Measurements from ENCODE around the gene SNX14.

GRCh38 chr6:85496009-85496579, 97.6 kb downstream of the SNX14 start:
- TF ChIP-seq CTCF (IDR thresholded peaks at IDR 0.05; ENCODE audit: insufficient read depth, low read length) (no peak), GABPA (IDR thresholded peaks at IDR 0.05; ENCODE audit: low read depth) (no peak), POLR2AphosphoS5 (IDR thresholded peaks at IDR 0.05; ENCODE audit: low read depth) (no peak), REST (IDR thresholded peaks at IDR 0.05; ENCODE audit: insufficient replicate concordance, low read depth) (no peak), SPI1 (IDR thresholded peaks at IDR 0.05; ENCODE audit: borderline replicate concordance, low read depth) (no peak)

All from HL-60 (cell line).